Endothelial cell (in vitro differentiated cells): Measurements from ENCODE around the gene MVB12B. TPM values are rescaled to one million over a fixed set of nuclear protein-coding genes. Genes with fewer than 3 reads are reported as not detected.

ENCODE experiments used
- DNase-seq: peaks from one replicate; pipeline ENCODE4 v3.0.0; 2021; ENCODE audit warnings: low spot score
- H3K27ac Mint-ChIP-seq: one replicate; pipeline ENCODE4 v1.8.0; 2021; ENCODE audit warnings: mixed read lengths, inconsistent platforms; ENCODE audit not compliant: unreplicated experiment
- H3K27me3 Mint-ChIP-seq: one replicate; pipeline ENCODE4 v1.8.0; 2021; ENCODE audit warnings: mild to moderate bottlenecking, moderate library complexity, mixed read lengths, inconsistent platforms; ENCODE audit not compliant: unreplicated experiment
- H3K36me3 Mint-ChIP-seq: one replicate; pipeline ENCODE4 v1.8.0; 2021; ENCODE audit warnings: mild to moderate bottlenecking, low read depth, mixed read lengths, inconsistent platforms; ENCODE audit not compliant: unreplicated experiment
- H3K4me1 Mint-ChIP-seq: one replicate; pipeline ENCODE4 v1.8.0; 2021; ENCODE audit warnings: mild to moderate bottlenecking, mixed read lengths, inconsistent platforms; ENCODE audit not compliant: unreplicated experiment
- H3K4me3 Mint-ChIP-seq: one replicate; pipeline ENCODE4 v1.8.0; 2021; ENCODE audit warnings: mild to moderate bottlenecking, mixed read lengths, inconsistent platforms; ENCODE audit not compliant: unreplicated experiment
- H3K9me3 Mint-ChIP-seq: one replicate; pipeline ENCODE4 v1.8.0; 2021; ENCODE audit warnings: mixed read lengths, inconsistent platforms; ENCODE audit not compliant: unreplicated experiment
- CTCF ChIP-seq: fragments of 200-600 bp; sonication (generic); IDR thresholded peaks from one replicate; pipeline ENCODE4 v1.5.0; 2021; ENCODE audit warnings: antibody characterized with exemption; ENCODE audit not compliant: unreplicated experiment
- total RNA-seq: library from RNA; stranded (reverse); fragmentation: NEBNext Ultra II Directional; extraction: Animal tissue kit (Norgen Biotek cat#: 25700); gene quantifications from one replicate; pipeline ENCODE4 v1.2.1, GENCODE V29; 2021; ENCODE audit not compliant: unreplicated experiment

MVB12B gene
- total RNA-seq, 1 donor from 2014 or later, result 18.8 TPM

- H3K9me3 Mint-ChIP-seq, result no peaks in the 10 kb centered on the region
- no peak overlapping the region for H3K4me3 Mint-ChIP-seq
- H3K27me3 Mint-ChIP-seq, result no peaks in the 10 kb centered on the region
- H3K4me1 Mint-ChIP-seq, result no peaks in the 10 kb centered on the region
- TF ChIP-seq CTCF, result no peak
- H3K36me3 Mint-ChIP-seq, result no peaks in the 10 kb centered on the region
- H3K27ac Mint-ChIP-seq, result no peak overlapping the region
- no peak for DNase-seq
Observed at GRCh38 chr9:126309427-126310189, 17.0 kb upstream of the MVB12B start.

- no peaks in the 10 kb centered on the region for H3K9me3 Mint-ChIP-seq
- H3K27me3 Mint-ChIP-seq, result no peaks in the 10 kb centered on the region
- no peak overlapping the region for H3K27ac Mint-ChIP-seq
- no peaks in the 10 kb centered on the region for H3K36me3 Mint-ChIP-seq
- H3K4me3 Mint-ChIP-seq, result no peak overlapping the region
- no peaks in the 10 kb centered on the region for H3K4me1 Mint-ChIP-seq
- no peak for TF ChIP-seq CTCF
- no peak for DNase-seq
Observed at GRCh38 chr9:126312584-126313551, 13.8 kb upstream of the MVB12B start.

GRCh38 chr9:126316085-126316655 is 10.5 kb upstream of the MVB12B start:
- DNase-seq, result no peak
- Mint-ChIP-seq H3K27ac (no peak overlapping the region), H3K36me3 (no peaks in the 10 kb centered on the region), H3K4me3 (no peak overlapping the region), H3K27me3 (no peaks in the 10 kb centered on the region), H3K9me3 (no peaks in the 10 kb centered on the region), H3K4me1 (peaks cover 4% of the 10 kb centered on the region)
- no peak for TF ChIP-seq CTCF

- H3K4me3 Mint-ChIP-seq, result no peak overlapping the region
- no peaks in the 10 kb centered on the region for H3K36me3 Mint-ChIP-seq
- no peaks in the 10 kb centered on the region for H3K27me3 Mint-ChIP-seq
- H3K4me1 Mint-ChIP-seq, result peaks cover 4% of the 10 kb centered on the region
- no peak for TF ChIP-seq CTCF
- DNase-seq, result no peak
- no peak overlapping the region for H3K27ac Mint-ChIP-seq
- no peaks in the 10 kb centered on the region for H3K9me3 Mint-ChIP-seq
Observed at GRCh38 chr9:126317513-126317912, 9.1 kb upstream of the MVB12B start.
